ENCODE measurements around the gene PTP4A1. TPM values are rescaled to one million over a fixed set of nuclear protein-coding genes. Genes with fewer than 3 reads are reported as not detected.
"Not testable (repeated sequence)": the region's sequence is repeated elsewhere in the genome, so short reads cannot be mapped to it uniquely, and the experiment has no call there.

Gene PTP4A1
- total and polyA plus RNA-seq, 2 experiments from 2014 or later: 18.7 to 62.2 TPM

DNA sequence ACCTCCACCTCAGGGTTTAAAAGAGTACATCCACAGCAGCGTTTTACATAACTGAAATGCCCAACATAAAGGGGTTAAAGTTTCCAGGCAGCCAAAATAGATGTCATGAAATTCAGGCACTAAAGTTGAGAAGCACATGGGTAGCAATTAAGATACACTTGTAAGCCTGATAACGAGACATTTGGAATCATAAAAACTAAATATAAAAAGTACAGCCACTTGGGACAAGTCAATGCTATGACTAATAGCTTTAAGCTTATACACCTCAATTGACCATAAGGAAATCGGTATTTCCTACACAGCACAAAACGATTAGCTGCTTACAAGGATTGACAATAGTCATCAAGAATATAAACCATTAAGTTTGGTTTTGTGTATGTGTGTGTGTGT lies 11.8 kb downstream of the PTP4A1 start:
- H3K27me3 ChIP-seq: no peaks in the 10 kb centered on the region
- no peak overlapping the region for H3K27ac ChIP-seq
- no peaks in the 10 kb centered on the region for H3K9me3 ChIP-seq (ENCODE audit: low read depth)
- no peak overlapping the region for H3K4me3 ChIP-seq
- no peaks in the 10 kb centered on the region for H3K4me1 ChIP-seq (ENCODE audit: low read depth)
- TF ChIP-seq, protein P1, sequence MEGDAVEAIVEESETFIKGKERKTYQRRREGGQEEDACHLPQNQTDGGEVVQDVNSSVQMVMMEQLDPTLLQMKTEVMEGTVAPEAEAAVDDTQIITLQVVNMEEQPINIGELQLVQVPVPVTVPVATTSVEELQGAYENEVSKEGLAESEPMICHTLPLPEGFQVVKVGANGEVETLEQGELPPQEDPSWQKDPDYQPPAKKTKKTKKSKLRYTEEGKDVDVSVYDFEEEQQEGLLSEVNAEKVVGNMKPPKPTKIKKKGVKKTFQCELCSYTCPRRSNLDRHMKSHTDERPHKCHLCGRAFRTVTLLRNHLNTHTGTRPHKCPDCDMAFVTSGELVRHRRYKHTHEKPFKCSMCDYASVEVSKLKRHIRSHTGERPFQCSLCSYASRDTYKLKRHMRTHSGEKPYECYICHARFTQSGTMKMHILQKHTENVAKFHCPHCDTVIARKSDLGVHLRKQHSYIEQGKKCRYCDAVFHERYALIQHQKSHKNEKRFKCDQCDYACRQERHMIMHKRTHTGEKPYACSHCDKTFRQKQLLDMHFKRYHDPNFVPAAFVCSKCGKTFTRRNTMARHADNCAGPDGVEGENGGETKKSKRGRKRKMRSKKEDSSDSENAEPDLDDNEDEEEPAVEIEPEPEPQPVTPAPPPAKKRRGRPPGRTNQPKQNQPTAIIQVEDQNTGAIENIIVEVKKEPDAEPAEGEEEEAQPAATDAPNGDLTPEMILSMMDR (IDR thresholded peaks at IDR 0.05; ENCODE audit: low read depth, low read length): no peak
- peaks cover 31% of the 10 kb centered on the region for H3K36me3 ChIP-seq
- DNase-seq (ENCODE audit: low read depth in 1 of 2, low spot score in 1 of 2): no peak

- no peaks in the 10 kb centered on the region for H3K9me3 ChIP-seq (ENCODE audit: low read depth)
Observed at GRCh38 chr6:63584566-63584965, 12.3 kb downstream of the PTP4A1 start.

GRCh38 chr6:63585652-63586051 lies 13.4 kb downstream of the PTP4A1 start:
- H3K27me3 ChIP-seq; H3K4me1 ChIP-seq (ENCODE audit: low read depth); H3K27ac ChIP-seq; H3K4me3 ChIP-seq; H3K9me3 ChIP-seq (ENCODE audit: low read depth); DNase-seq (ENCODE audit: low read depth in 1 of 2, low spot score in 1 of 2): not testable (repeated sequence)
- H3K36me3 ChIP-seq: peaks cover 15% of the 10 kb centered on the region

More at GRCh38 chr6:63584566-63584965, 12.3 kb downstream of the PTP4A1 start:
- no peaks in the 10 kb centered on the region for H3K4me1 ChIP-seq (ENCODE audit: low read depth)
- H3K27ac ChIP-seq: no peak overlapping the region
- no peaks in the 10 kb centered on the region for H3K27me3 ChIP-seq
- TF ChIP-seq, protein P1 (IDR thresholded peaks at IDR 0.05; ENCODE audit: low read depth, low read length): no peak
- peaks cover 26% of the 10 kb centered on the region for H3K36me3 ChIP-seq
- no peak overlapping the region for H3K4me3 ChIP-seq
- no peak for DNase-seq (ENCODE audit: low read depth in 1 of 2, low spot score in 1 of 2)

DNA sequence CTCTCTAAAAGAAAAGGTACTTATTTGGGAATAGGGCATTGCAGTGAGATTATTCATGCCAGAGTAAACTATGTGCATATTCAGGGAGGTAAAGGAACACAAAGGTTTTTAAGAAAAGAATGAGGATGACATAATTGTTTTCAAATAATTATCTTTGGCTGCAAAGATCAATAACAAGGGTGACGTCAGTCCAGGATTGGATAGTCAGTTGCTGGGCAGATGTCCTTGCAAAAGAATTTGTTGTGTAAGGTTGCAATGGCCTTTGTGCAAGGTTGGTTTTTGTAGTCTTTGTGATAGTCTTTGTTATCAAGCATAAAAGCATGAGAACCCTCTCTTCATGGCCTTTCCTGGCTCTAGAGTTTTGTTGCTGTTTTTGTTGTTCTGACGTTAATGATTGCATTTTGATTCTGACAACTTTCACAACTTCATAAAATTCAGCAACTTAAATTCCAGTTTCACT lies 17.7 kb downstream of the PTP4A1 start:
- no peaks in the 10 kb centered on the region for H3K4me1 ChIP-seq (ENCODE audit: low read depth)
- H3K36me3 ChIP-seq: no peaks in the 10 kb centered on the region
- DNase-seq (ENCODE audit: low read depth in 1 of 2, low spot score in 1 of 2): no peak
- no peak overlapping the region for H3K4me3 ChIP-seq
- H3K9me3 ChIP-seq (ENCODE audit: low read depth): no peaks in the 10 kb centered on the region
- no peak overlapping the region for H3K27ac ChIP-seq
- H3K27me3 ChIP-seq: no peaks in the 10 kb centered on the region
- TF ChIP-seq, protein P1 (IDR thresholded peaks at IDR 0.05; ENCODE audit: low read depth, low read length): no peak

DNA sequence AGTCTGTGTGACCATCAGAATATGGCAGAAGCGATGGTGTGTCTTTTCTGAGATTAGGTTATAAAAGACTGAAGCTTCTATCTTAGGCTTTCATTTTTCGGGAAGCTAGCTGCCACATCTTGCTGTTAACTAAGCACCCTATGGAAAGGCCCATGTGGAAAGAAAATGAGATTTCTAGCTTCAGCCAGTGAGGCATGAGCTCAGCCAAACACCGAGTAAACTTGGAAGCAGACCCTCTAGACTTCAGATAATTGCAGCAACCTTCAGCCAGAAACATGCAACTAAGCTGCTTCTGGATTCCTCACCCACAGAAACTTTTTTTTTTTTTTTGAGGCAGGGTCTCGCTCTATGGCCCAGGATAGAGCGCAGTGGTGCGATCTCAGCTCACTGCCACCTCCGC lies 20.6 kb downstream of the PTP4A1 start:
- Histone ChIP-seq H3K27me3 (no peaks in the 10 kb centered on the region), H3K36me3 (no peaks in the 10 kb centered on the region), H3K9me3 (ENCODE audit: low read depth) (no peaks in the 10 kb centered on the region), H3K4me1 (ENCODE audit: low read depth) (peaks cover 3% of the 10 kb centered on the region), H3K27ac (no peak overlapping the region), H3K4me3 (no peak overlapping the region)
- DNase-seq (ENCODE audit: low read depth in 1 of 2, low spot score in 1 of 2): no peak
- TF ChIP-seq, protein P1 (IDR thresholded peaks at IDR 0.05; ENCODE audit: low read depth, low read length): no peak

- Histone ChIP-seq H3K9me3 (ENCODE audit: low read depth) (no peaks in the 10 kb centered on the region), H3K4me3 (peak overlapping the region; percentile 57), H3K36me3 (no peaks in the 10 kb centered on the region), H3K27me3 (no peaks in the 10 kb centered on the region), H3K4me1 (ENCODE audit: low read depth) (peaks cover 3% of the 10 kb centered on the region), H3K27ac (no peak overlapping the region)
- TF ChIP-seq, protein P1 (IDR thresholded peaks at IDR 0.05; ENCODE audit: low read depth, low read length): no peak
- no peak for DNase-seq (ENCODE audit: low read depth in 1 of 2, low spot score in 1 of 2)
Observed at GRCh38 chr6:63597141-63598048, 25.1 kb downstream of the PTP4A1 start.
